AG10803 (cell line): ENCODE results near the gene RALGAPA1.

Source experiments
- DNase-seq: peaks from one replicate; pipeline ENCODE4 v3.0.0; 2010; ENCODE audit warnings: low read depth
- H3K4me3 ChIP-seq: 2 replicates; pipeline ENCODE4 v1.5.1; 2011; ENCODE audit warnings: mild to moderate bottlenecking, low read length, control low read depth
- TF ChIP-seq, protein P1 (sequence below): conservative IDR thresholded peaks from 2 replicates; pipeline ENCODE4 v1.5.1; 2011; ENCODE audit warnings: mild to moderate bottlenecking, low read length, control low read depth, inconsistent platforms

Gene RALGAPA1

DNA sequence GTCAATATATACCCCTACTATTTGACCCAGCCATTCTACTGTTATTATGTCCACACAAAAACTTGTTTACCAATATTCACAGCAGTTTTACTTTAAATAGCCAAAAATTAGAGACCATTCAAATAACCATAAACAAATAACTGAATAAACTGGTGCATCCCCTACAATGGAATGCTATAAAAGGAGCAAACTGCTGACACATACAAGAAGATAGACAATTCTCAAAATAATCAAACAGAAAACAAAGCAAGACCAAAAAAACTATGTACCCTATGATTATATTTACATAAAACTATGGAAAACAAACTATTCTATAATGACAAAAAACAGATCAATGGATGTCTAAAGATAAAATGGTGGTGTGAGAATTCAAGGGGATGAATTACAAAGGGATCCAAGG is 54.4 kb downstream of the RALGAPA1 start:
- TF ChIP-seq, protein P1, sequence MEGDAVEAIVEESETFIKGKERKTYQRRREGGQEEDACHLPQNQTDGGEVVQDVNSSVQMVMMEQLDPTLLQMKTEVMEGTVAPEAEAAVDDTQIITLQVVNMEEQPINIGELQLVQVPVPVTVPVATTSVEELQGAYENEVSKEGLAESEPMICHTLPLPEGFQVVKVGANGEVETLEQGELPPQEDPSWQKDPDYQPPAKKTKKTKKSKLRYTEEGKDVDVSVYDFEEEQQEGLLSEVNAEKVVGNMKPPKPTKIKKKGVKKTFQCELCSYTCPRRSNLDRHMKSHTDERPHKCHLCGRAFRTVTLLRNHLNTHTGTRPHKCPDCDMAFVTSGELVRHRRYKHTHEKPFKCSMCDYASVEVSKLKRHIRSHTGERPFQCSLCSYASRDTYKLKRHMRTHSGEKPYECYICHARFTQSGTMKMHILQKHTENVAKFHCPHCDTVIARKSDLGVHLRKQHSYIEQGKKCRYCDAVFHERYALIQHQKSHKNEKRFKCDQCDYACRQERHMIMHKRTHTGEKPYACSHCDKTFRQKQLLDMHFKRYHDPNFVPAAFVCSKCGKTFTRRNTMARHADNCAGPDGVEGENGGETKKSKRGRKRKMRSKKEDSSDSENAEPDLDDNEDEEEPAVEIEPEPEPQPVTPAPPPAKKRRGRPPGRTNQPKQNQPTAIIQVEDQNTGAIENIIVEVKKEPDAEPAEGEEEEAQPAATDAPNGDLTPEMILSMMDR = no peak
- H3K4me3 ChIP-seq = no peak overlapping the region
- no peak for DNase-seq

DNA sequence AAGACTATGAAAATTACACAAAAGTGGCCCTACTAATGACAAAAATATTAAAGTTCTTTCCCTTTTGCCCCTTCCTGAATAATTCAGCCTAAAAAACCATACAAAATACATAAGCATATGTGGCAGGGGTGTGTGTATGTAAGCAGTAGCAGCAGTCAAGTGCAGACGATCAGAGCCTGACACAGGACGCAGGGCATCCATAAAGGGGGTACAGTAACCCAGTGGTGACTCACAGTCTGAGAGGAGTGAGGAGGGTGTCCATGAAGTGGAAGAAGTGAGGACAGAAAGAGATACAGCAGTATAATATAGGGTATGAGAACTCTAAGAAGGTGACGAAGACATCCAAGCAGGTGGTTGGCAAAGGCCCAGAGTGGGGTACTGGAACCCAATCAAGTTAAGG is 56.7 kb downstream of the RALGAPA1 start:
- TF ChIP-seq, protein P1 = no peak
- no peak overlapping the region for H3K4me3 ChIP-seq
- DNase-seq = no peak

GRCh38 chr14:35750202-35750904 is 58.7 kb downstream of the RALGAPA1 start:
- TF ChIP-seq, protein P1 = no peak
- H3K4me3 ChIP-seq = no peak overlapping the region
- DNase-seq = no peak

GRCh38 chr14:35747379-35747778 is 61.7 kb downstream of the RALGAPA1 start:
- peak; percentile 2 for DNase-seq
- TF ChIP-seq, protein P1 = no peak
- H3K4me3 ChIP-seq = no peak overlapping the region

- no peak for DNase-seq
- TF ChIP-seq, protein P1 = no peak
- H3K4me3 ChIP-seq = no peak overlapping the region
Observed at GRCh38 chr14:35742442-35742841, 66.7 kb downstream of the RALGAPA1 start.

DNA sequence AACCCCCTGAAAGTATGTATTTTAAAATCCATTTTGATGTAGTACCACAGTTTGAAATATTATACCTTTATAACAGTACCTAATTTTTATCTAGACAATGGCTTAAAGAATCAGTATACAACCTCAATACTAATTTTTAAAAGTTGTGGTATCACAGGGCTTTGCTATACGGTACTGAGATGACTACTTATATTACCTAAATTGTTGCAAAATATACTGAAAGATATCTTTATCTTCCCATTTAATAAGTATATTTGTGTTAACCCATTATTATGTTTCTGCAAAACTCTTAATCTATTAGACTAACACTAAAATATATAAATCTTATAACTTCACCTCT is 67.1 kb downstream of the RALGAPA1 start:
- no peak for DNase-seq
- TF ChIP-seq, protein P1 = no peak
- H3K4me3 ChIP-seq = no peak overlapping the region

- no peak for DNase-seq
- no peak overlapping the region for H3K4me3 ChIP-seq
- TF ChIP-seq, protein P1 = no peak
Observed at GRCh38 chr14:35741345-35742031, 67.6 kb downstream of the RALGAPA1 start.
